Panc1 (cell line): ENCODE measurements around the gene BCO2. TPM values are rescaled to one million over a fixed set of nuclear protein-coding genes. Genes with fewer than 3 reads are reported as not detected.

Experiments
- ATAC-seq: fragments of 200-7000 bp; cut with Tn5 transposase; 2 replicates; pipeline ENCODE4 v1.9.1; 2020; ENCODE audit warnings: mild to moderate bottlenecking, moderate library complexity
- BruUV-seq: library from RNA; stranded (reverse); fragments of 400-500 nt; replicated peaks from 2 replicates; lab custom pipeline; 2021; lab: Mats Ljungman, UMichigan
- CTCF ChIA-PET: fragments of 300-600 bp; sonication (Branson Sonifier 250); formaldehyde crosslinking; loops from one replicate; lab custom pipeline; 2022; ENCODE audit warnings: antibody characterized with exemption; lab: Charles Lee
- POLR2A ChIA-PET: fragments of 300-600 bp; sonication (Branson Sonifier 250); formaldehyde crosslinking; loops from one replicate; lab custom pipeline; 2022; ENCODE audit warnings: antibody characterized with exemption; lab: Charles Lee
- DNase-seq: peaks from one replicate; pipeline ENCODE4 v3.0.0-alpha.2; 2010; ENCODE audit warnings: low read depth, low spot score
- H3K27ac ChIP-seq: 2 replicates; pipeline ENCODE4 v1.5.1; 2011; ENCODE audit warnings: mild to moderate bottlenecking, low read length, inconsistent platforms
- H3K27me3 ChIP-seq: fragments of 200-500 bp; sonication (Bioruptor generic); 2 replicates; pipeline ENCODE4 v1.6.0; 2014; ENCODE audit warnings: low read length, inconsistent platforms; ENCODE audit not compliant: control insufficient read depth, insufficient read depth
- H3K36me3 ChIP-seq: fragments of 200-500 bp; sonication (Bioruptor generic); 2 replicates; pipeline ENCODE4 v1.5.1; 2014; ENCODE audit warnings: inconsistent platforms, mild to moderate bottlenecking, low read length, moderate library complexity; ENCODE audit not compliant: control insufficient read depth, insufficient read depth
- H3K4me1 ChIP-seq: 2 replicates; pipeline ENCODE4 v1.5.1; 2011; ENCODE audit warnings: inconsistent platforms, mild to moderate bottlenecking, low read length, moderate library complexity; ENCODE audit not compliant: control insufficient read depth, insufficient read depth
- H3K4me3 ChIP-seq, 2 experiments: 2 replicates each; pipeline ENCODE4 v1.5.1; 2011 to 2012; ENCODE audit warnings: low read depth in 2 of 2, low read length in 2 of 2, mild to moderate bottlenecking in 2 of 2, inconsistent platforms in 1 of 2, moderate library complexity in 1 of 2
- H3K9me3 ChIP-seq: fragments of 200-500 bp; sonication (Bioruptor generic); 2 replicates; pipeline ENCODE4 v1.5.1; 2014; ENCODE audit warnings: low read depth, mild to moderate bottlenecking, inconsistent platforms, low read length, moderate library complexity; ENCODE audit not compliant: control insufficient read depth, insufficient read depth
- CTCF ChIP-seq: fragments of 450-650 bp; IDR thresholded peaks from 2 replicates; pipeline ENCODE4 v1.5.1; 2017; ENCODE audit warnings: mild to moderate bottlenecking
- POLR2AphosphoS5 ChIP-seq: IDR thresholded peaks from 2 replicates; pipeline ENCODE4 v1.6.1; 2012; ENCODE audit warnings: mild to moderate bottlenecking, low read depth, low read length, moderate library complexity
- SIN3A ChIP-seq: IDR thresholded peaks from 2 replicates; pipeline ENCODE4 v1.6.1; 2012; ENCODE audit warnings: low read depth, mild to moderate bottlenecking, low read length, moderate library complexity, borderline replicate concordance; ENCODE audit not compliant: insufficient read depth
- TCF7L2 ChIP-seq: IDR thresholded peaks from 2 replicates; pipeline ENCODE4 v1.6.1; 2011; ENCODE audit warnings: mild to moderate bottlenecking, low read depth, low read length, inconsistent platforms
- in situ Hi-C: cut with HindIII; loops from 2 replicates; pipeline ENCODE4 v1.10.0; 2016; ENCODE audit warnings: low sequenced_read_pairs, low pct_unique_long_range_greater_than_20kb
- intact Hi-C: fragments of 100-400 bp; cut with micrococcal nuclease; formaldehyde crosslinking; loops from one replicate; pipeline ENCODE4 v1.10.0; 2022; ENCODE audit not compliant: unreplicated experiment
- total RNA-seq: library from RNA; stranded (reverse); gene quantifications from one replicate; pipeline ENCODE4 v1.2.1, GENCODE V29; 2021; ENCODE audit not compliant: unreplicated experiment
- TF ChIP-seq, protein P1 (sequence below), 2 experiments: IDR thresholded peaks; 2 replicates each; pipeline ENCODE4 v1.6.1; 2011 to 2012; ENCODE audit warnings: low read depth in 2 of 2, control low read depth in 1 of 2, low read length in 1 of 2, mild to moderate bottlenecking in 1 of 2, moderate library complexity in 1 of 2; ENCODE audit not compliant: insufficient read depth in 1 of 2

BCO2 gene
- total RNA-seq, 1 experiment from 2014 or later: 2.5 TPM

GRCh38 chr11:112173152-112173551, 2.2 kb upstream of the BCO2 start:
- no peak overlapping the region; the same call in 1 of the 2 replicates for H3K27ac ChIP-seq

DNA sequence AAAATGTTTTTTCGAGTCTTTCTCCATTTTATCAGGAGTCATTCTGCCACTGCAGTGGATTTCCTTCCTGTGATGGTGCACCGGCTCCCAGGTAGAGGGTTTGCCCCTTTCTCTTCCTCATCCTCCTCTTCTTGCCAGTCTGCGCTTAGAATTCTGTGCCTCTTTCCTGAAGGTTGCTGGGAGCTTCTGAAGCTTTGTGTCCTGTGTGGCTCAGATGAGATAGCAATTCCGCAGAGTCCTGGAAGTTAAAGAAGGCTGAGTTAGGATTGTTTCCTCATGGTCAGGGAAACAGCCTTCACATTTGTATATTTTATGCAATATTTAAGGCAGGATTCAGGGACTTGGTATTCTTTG, 264 bp downstream of the BCO2 start:
- intact Hi-C loops (loop anchor here (2.0 kb wide), 1 partner anchor 63 kb away; no protein-coding TSS in a partner anchor), in situ Hi-C loops (no loop called here)
- H3K36me3 ChIP-seq: no peaks in the 10 kb centered on the region
- peaks cover 11% of the 10 kb centered on the region for H3K4me1 ChIP-seq
- no TSS peak for BruUV-seq
- H3K27ac ChIP-seq: peak overlapping the region; percentile 29; the same call in 1 of the 2 replicates
- H3K27me3 ChIP-seq: no peaks in the 10 kb centered on the region
- H3K4me3 ChIP-seq: peak overlapping the region; percentile 35 to 57
- ATAC-seq (peak; percentile 46), DNase-seq (no peak)
- CTCF ChIA-PET: interaction anchor here (0.6 to 1.0 kb wide), 7 partner anchors 15 to 105 kb away, joined by 3 to 9 read pairs (median 4); partner anchors contain the start of gene SDHD
- H3K9me3 ChIP-seq: no peaks in the 10 kb centered on the region
- TF ChIP-seq, protein P1, sequence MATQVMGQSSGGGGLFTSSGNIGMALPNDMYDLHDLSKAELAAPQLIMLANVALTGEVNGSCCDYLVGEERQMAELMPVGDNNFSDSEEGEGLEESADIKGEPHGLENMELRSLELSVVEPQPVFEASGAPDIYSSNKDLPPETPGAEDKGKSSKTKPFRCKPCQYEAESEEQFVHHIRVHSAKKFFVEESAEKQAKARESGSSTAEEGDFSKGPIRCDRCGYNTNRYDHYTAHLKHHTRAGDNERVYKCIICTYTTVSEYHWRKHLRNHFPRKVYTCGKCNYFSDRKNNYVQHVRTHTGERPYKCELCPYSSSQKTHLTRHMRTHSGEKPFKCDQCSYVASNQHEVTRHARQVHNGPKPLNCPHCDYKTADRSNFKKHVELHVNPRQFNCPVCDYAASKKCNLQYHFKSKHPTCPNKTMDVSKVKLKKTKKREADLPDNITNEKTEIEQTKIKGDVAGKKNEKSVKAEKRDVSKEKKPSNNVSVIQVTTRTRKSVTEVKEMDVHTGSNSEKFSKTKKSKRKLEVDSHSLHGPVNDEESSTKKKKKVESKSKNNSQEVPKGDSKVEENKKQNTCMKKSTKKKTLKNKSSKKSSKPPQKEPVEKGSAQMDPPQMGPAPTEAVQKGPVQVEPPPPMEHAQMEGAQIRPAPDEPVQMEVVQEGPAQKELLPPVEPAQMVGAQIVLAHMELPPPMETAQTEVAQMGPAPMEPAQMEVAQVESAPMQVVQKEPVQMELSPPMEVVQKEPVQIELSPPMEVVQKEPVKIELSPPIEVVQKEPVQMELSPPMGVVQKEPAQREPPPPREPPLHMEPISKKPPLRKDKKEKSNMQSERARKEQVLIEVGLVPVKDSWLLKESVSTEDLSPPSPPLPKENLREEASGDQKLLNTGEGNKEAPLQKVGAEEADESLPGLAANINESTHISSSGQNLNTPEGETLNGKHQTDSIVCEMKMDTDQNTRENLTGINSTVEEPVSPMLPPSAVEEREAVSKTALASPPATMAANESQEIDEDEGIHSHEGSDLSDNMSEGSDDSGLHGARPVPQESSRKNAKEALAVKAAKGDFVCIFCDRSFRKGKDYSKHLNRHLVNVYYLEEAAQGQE (IDR thresholded peaks at IDR 0.05; ENCODE audit: insufficient read depth in 1 of 2, low read depth in 2 of 2, low read length in 1 of 2): no peak
- TF ChIP-seq TCF7L2 (no peak), POLR2AphosphoS5 (no peak), CTCF (no peak), SIN3A (no peak)
- POLR2A ChIA-PET: interaction anchor here (0.5 to 1.3 kb wide), 2 partner anchors 63 to 299 kb away, joined by 3 to 8 read pairs; no protein-coding TSS in a partner anchor

More at GRCh38 chr11:112173152-112173551, 2.2 kb upstream of the BCO2 start:
- TF ChIP-seq, protein P1 (IDR thresholded peaks at IDR 0.05; ENCODE audit: insufficient read depth in 1 of 2, low read depth in 2 of 2, low read length in 1 of 2): no peak
- TF ChIP-seq SIN3A: no peak
- no peak for TF ChIP-seq CTCF
- TF ChIP-seq TCF7L2: no peak
- no peak for TF ChIP-seq POLR2AphosphoS5
- in situ Hi-C loops (no loop called here), intact Hi-C loops (no loop called here)
- BruUV-seq: no TSS peak
- Histone ChIP-seq H3K9me3 (no peaks in the 10 kb centered on the region), H3K27me3 (no peaks in the 10 kb centered on the region), H3K36me3 (no peaks in the 10 kb centered on the region), H3K4me3 (no peak overlapping the region), H3K4me1 (peaks cover 11% of the 10 kb centered on the region)
- DNase-seq (no peak), ATAC-seq (no peak)
- CTCF ChIA-PET: no interaction called here
- POLR2A ChIA-PET: no interaction called here
